GM19025 (cell line): ENCODE data around the gene MOB2.

Experiments used
- ATAC-seq: cut with Tn5 transposase; IDR thresholded peaks from one replicate; pipeline ENCODE4 v1.9.1; 2021; ENCODE audit warnings: mild to moderate bottlenecking, low read depth, moderate library complexity; ENCODE audit not compliant: unreplicated experiment

The MOB2 gene

GRCh38 chr11:1475841-1476240, 10.7 kb downstream of the MOB2 start:
- ATAC-seq = no peak

- ATAC-seq = no peak
Measured at GRCh38 chr11:1473786-1474185, 12.8 kb downstream of the MOB2 start.

GRCh38 chr11:1473011-1473628, 13.5 kb downstream of the MOB2 start:
- no peak for ATAC-seq

- no peak for ATAC-seq
Measured at GRCh38 chr11:1472180-1473005, 14.2 kb downstream of the MOB2 start.

GRCh38 chr11:1471736-1472135, 14.8 kb downstream of the MOB2 start:
- ATAC-seq = no peak

- no peak for ATAC-seq
Measured at GRCh38 chr11:1470681-1471611, 15.6 kb downstream of the MOB2 start.

- no peak for ATAC-seq
Measured at GRCh38 chr11:1469911-1470680, 16.5 kb downstream of the MOB2 start.

- no peak for ATAC-seq
Measured at GRCh38 chr11:1469287-1469910, 17.2 kb downstream of the MOB2 start.

- no peak for ATAC-seq
Measured at GRCh38 chr11:1468473-1469066, 18.0 kb downstream of the MOB2 start.

- no peak for ATAC-seq
Measured at GRCh38 chr11:1468002-1468401, 18.6 kb downstream of the MOB2 start.

GRCh38 chr11:1467270-1467669, 19.3 kb downstream of the MOB2 start:
- ATAC-seq = no peak

- no peak for ATAC-seq
Measured at GRCh38 chr11:1466784-1467183, 19.8 kb downstream of the MOB2 start.

GRCh38 chr11:1463056-1463455, 23.5 kb downstream of the MOB2 start:
- no peak for ATAC-seq

- ATAC-seq = no peak
Measured at GRCh38 chr11:1462698-1462975, 23.9 kb downstream of the MOB2 start.

- no peak for ATAC-seq
Measured at GRCh38 chr11:1461826-1462697, 24.5 kb downstream of the MOB2 start.

GRCh38 chr11:1460986-1461825, 25.4 kb downstream of the MOB2 start:
- no peak for ATAC-seq

- ATAC-seq = no peak
Measured at GRCh38 chr11:1460396-1460985, 26.1 kb downstream of the MOB2 start.
